22Rv1 (cell line): ENCODE measurements around the gene PHF21A.
A peak's percentile ranks its signal among the peaks of the same experiment; 100 is the strongest.

ENCODE experiments used
- H3K27ac ChIP-seq: fragments of 450-650 bp; 2 replicates; pipeline ENCODE4 v1.5.1; 2017
- CTCF ChIP-seq: fragments of 450-650 bp; IDR thresholded peaks from 2 replicates; pipeline ENCODE4 v1.5.1; 2017; ENCODE audit warnings: mild to moderate bottlenecking
- ZFX ChIP-seq: fragments of 450-650 bp; IDR thresholded peaks from 2 replicates; pipeline ENCODE4 v1.6.1; 2017; ENCODE audit warnings: antibody characterized with exemption, borderline replicate concordance

The PHF21A gene

GRCh38 chr11:46133119-46133518 is 11.9 kb upstream of the PHF21A start:
- peak overlapping the region; percentile 34 for H3K27ac ChIP-seq
- TF ChIP-seq CTCF (no peak), ZFX (no peak)

GRCh38 chr11:46130286-46130940 is 9.2 kb upstream of the PHF21A start:
- TF ChIP-seq ZFX: no peak
- TF ChIP-seq CTCF: no peak
- no peak overlapping the region for H3K27ac ChIP-seq

GRCh38 chr11:46129133-46129532 is 7.9 kb upstream of the PHF21A start:
- TF ChIP-seq CTCF (no peak), ZFX (no peak)
- H3K27ac ChIP-seq: no peak overlapping the region

GRCh38 chr11:46127150-46127638 is 5.9 kb upstream of the PHF21A start:
- no peak for TF ChIP-seq ZFX
- peak; percentile 33 for TF ChIP-seq CTCF
- H3K27ac ChIP-seq: peak overlapping the region; percentile 19; the same call in 1 of the 2 replicates

- TF ChIP-seq ZFX (no peak), CTCF (no peak)
- H3K27ac ChIP-seq: no peak overlapping the region
These were observed 4.0 kb upstream of the PHF21A start for GRCh38 chr11:46125284-46125683.

GRCh38 chr11:46122945-46123715 is 1.9 kb upstream of the PHF21A start:
- peak overlapping the region; percentile 99 for H3K27ac ChIP-seq
- TF ChIP-seq CTCF: no peak
- no peak for TF ChIP-seq ZFX
